ENCODE results near the gene KCNH1. TPM values are rescaled to one million over a fixed set of nuclear protein-coding genes. Genes with fewer than 3 reads are reported as not detected.

KCNH1 gene
- total RNA-seq, 1 experiment from 2014 or later, result not detected

DNA sequence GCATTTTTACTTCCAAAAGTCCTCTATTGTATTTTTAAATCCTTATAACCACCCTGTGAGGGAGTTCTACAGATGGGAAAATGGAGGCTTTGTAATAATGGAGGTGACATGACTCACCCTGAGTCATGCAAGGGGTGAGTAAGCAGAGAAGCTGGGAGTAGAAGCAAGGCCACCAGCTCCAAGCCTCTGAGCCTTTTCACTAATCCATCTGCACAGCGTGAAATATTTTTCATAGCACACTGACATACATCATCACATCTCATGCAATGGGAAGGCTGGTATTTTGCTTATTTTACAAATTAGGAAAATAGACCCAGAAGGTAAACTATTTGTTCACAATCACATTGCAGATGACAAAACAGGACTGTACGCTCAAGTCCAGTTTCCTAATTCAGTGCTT lies 96.9 kb downstream of the KCNH1 start:
- Histone ChIP-seq H3K27me3 (replicated peaks; ENCODE audit: control insufficient read depth, insufficient read depth, low read length) (no peaks in the 10 kb centered on the region), H3K36me3 (ENCODE audit: control insufficient read depth, insufficient read depth, low read length) (no peaks in the 10 kb centered on the region), H3K9me3 (no peaks in the 10 kb centered on the region), H3K4me3 (ENCODE audit: low read depth, low read length) (no peak overlapping the region), H3K4me1 (no peaks in the 10 kb centered on the region)
- no peaks in the 10 kb centered on the region for H3K27me3 Mint-ChIP-seq (ENCODE audit: insufficient read depth, unreplicated experiment)
- intact Hi-C loops (cut with micrococcal nuclease; ENCODE audit: unreplicated experiment), result no loop called here
- TF ChIP-seq, protein P1, sequence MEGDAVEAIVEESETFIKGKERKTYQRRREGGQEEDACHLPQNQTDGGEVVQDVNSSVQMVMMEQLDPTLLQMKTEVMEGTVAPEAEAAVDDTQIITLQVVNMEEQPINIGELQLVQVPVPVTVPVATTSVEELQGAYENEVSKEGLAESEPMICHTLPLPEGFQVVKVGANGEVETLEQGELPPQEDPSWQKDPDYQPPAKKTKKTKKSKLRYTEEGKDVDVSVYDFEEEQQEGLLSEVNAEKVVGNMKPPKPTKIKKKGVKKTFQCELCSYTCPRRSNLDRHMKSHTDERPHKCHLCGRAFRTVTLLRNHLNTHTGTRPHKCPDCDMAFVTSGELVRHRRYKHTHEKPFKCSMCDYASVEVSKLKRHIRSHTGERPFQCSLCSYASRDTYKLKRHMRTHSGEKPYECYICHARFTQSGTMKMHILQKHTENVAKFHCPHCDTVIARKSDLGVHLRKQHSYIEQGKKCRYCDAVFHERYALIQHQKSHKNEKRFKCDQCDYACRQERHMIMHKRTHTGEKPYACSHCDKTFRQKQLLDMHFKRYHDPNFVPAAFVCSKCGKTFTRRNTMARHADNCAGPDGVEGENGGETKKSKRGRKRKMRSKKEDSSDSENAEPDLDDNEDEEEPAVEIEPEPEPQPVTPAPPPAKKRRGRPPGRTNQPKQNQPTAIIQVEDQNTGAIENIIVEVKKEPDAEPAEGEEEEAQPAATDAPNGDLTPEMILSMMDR (IDR thresholded peaks at IDR 0.05; ENCODE audit: insufficient read depth in 1 of 2, low read depth in 1 of 2, low read length in 1 of 2, severe bottlenecking in 1 of 2, unreplicated experiment in 1 of 2), result no peak
- no TSS peak for BruUV-seq (replicated peaks)
- no peaks in the 10 kb centered on the region for H3K4me1 Mint-ChIP-seq (ENCODE audit: low read depth, unreplicated experiment)
- H3K4me3 Mint-ChIP-seq (ENCODE audit: unreplicated experiment), result no peak overlapping the region
- CTCF ChIA-PET, result no interaction called here
- H3K27ac Mint-ChIP-seq (ENCODE audit: unreplicated experiment), result no peak overlapping the region
- no peaks in the 10 kb centered on the region for H3K9me3 Mint-ChIP-seq (ENCODE audit: unreplicated experiment)
- no peaks in the 10 kb centered on the region for H3K36me3 Mint-ChIP-seq (ENCODE audit: insufficient read depth, unreplicated experiment)
- DNase-seq, result no peak
- POLR2A ChIA-PET, result no interaction called here

DNA sequence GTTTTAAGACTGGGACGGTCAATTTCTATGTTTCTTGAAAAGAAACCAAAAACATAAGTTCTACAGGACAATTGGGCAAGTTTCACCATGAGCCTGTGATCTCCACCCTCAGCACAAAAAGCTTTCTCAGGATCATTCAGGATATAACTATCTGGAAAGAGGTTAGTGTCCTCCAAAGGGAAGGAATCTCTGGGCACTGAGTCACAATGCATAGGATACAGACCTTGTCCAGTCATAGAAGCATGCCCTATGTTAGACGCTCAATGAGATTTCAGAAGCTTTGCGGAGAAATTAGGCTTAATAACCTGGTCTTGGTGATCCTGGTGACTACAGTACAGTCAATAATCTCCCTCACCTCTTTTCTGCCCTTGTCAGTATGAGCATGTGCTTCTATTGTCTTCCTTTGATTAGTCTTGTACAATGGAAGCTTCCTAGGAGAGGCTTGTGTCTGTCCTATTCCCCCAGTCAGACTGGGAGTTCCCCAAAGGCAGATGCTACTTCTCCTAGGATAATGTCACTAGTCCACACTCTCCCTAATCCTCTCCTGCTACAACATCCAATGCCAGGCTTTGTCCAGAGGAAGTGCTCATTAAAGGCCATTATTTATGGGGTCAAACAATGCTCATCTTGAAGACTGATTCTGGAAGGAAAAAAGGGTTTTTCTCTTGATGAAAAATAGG lies 97.4 kb downstream of the KCNH1 start:
- no TSS peak for BruUV-seq (replicated peaks)
- POLR2A ChIA-PET, result no interaction called here

DNA sequence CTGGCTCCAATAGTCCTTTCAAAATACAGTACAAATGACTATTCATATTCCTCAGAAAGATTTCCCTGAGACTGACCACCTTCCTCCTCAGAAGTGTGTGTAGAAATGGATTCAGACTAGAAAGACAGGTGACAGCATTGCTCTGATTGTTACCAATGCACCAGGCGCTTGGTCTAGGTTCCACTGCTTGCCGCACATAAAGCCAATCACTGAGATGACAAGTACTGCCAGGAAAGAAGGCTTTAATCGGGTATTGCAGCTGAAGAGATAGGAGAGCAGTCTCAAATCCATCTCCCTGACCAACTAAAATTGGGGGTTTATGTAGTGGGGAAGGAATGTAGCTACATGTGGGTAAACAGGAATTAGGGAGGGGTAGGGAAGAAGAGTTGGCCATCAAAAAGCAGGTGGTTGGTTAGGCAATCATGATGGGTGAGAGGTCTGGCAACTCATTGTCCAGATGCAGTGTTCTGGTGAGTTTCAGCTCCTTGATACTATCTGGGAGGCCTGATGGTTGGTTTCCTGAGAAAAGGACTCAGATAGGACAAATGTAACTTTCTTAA lies 98.0 kb downstream of the KCNH1 start:
- no peaks in the 10 kb centered on the region for H3K4me1 Mint-ChIP-seq (ENCODE audit: low read depth, unreplicated experiment)
- no peaks in the 10 kb centered on the region for H3K9me3 Mint-ChIP-seq (ENCODE audit: unreplicated experiment)
- intact Hi-C loops (cut with micrococcal nuclease; ENCODE audit: unreplicated experiment), result no loop called here
- no peaks in the 10 kb centered on the region for H3K27me3 Mint-ChIP-seq (ENCODE audit: insufficient read depth, unreplicated experiment)
- no TSS peak for BruUV-seq (replicated peaks)
- ChIA-PET POLR2A (no interaction called here), CTCF (no interaction called here)
- Histone ChIP-seq H3K4me3 (ENCODE audit: low read depth, low read length) (no peak overlapping the region), H3K36me3 (ENCODE audit: control insufficient read depth, insufficient read depth, low read length) (no peaks in the 10 kb centered on the region), H3K4me1 (no peaks in the 10 kb centered on the region), H3K9me3 (no peaks in the 10 kb centered on the region), H3K27me3 (replicated peaks; ENCODE audit: control insufficient read depth, insufficient read depth, low read length) (no peaks in the 10 kb centered on the region)
- no peak overlapping the region for H3K27ac Mint-ChIP-seq (ENCODE audit: unreplicated experiment)
- TF ChIP-seq, protein P1 (IDR thresholded peaks at IDR 0.05; ENCODE audit: insufficient read depth in 1 of 2, low read depth in 1 of 2, low read length in 1 of 2, severe bottlenecking in 1 of 2, unreplicated experiment in 1 of 2), result no peak
- no peak for DNase-seq
- no peaks in the 10 kb centered on the region for H3K36me3 Mint-ChIP-seq (ENCODE audit: insufficient read depth, unreplicated experiment)
- H3K4me3 Mint-ChIP-seq (ENCODE audit: unreplicated experiment), result no peak overlapping the region

More for the DNA sequence above, 97.4 kb downstream of the KCNH1 start:
- H3K4me1 ChIP-seq, result no peaks in the 10 kb centered on the region
- no peaks in the 10 kb centered on the region for H3K9me3 Mint-ChIP-seq (ENCODE audit: unreplicated experiment)
- CTCF ChIA-PET, result no interaction called here
- H3K27me3 Mint-ChIP-seq (ENCODE audit: insufficient read depth, unreplicated experiment), result no peaks in the 10 kb centered on the region
- H3K36me3 Mint-ChIP-seq (ENCODE audit: insufficient read depth, unreplicated experiment), result no peaks in the 10 kb centered on the region
- intact Hi-C loops (cut with micrococcal nuclease; ENCODE audit: unreplicated experiment), result no loop called here
- H3K4me3 Mint-ChIP-seq (ENCODE audit: unreplicated experiment), result no peak overlapping the region
- H3K27ac Mint-ChIP-seq (ENCODE audit: unreplicated experiment), result no peak overlapping the region
- no peaks in the 10 kb centered on the region for H3K9me3 ChIP-seq
- TF ChIP-seq, protein P1 (IDR thresholded peaks at IDR 0.05; ENCODE audit: insufficient read depth in 1 of 2, low read depth in 1 of 2, low read length in 1 of 2, severe bottlenecking in 1 of 2, unreplicated experiment in 1 of 2), result no peak
- no peaks in the 10 kb centered on the region for H3K27me3 ChIP-seq (replicated peaks; ENCODE audit: control insufficient read depth, insufficient read depth, low read length)
- H3K4me1 Mint-ChIP-seq (ENCODE audit: low read depth, unreplicated experiment), result no peaks in the 10 kb centered on the region
- DNase-seq, result no peak
- no peak overlapping the region for H3K4me3 ChIP-seq (ENCODE audit: low read depth, low read length)
- no peaks in the 10 kb centered on the region for H3K36me3 ChIP-seq (ENCODE audit: control insufficient read depth, insufficient read depth, low read length)
